A673 (cell line): ENCODE results near the gene MS4A4E.

Experiments
- EZH2 ChIP-seq: fragments of 200-600 bp; sonication (generic); IDR thresholded peaks from 2 replicates; pipeline ENCODE4 v1.6.1; 2017; ENCODE audit warnings: borderline replicate concordance, low read depth, mild to moderate bottlenecking, mixed read lengths, antibody characterized with exemption, low read length; ENCODE audit not compliant: poor library complexity, severe bottlenecking
- TF ChIP-seq, protein P1 (sequence below): fragments of 300-800, 200-600 bp; sonication (generic); conservative IDR thresholded peaks from 2 replicates; pipeline ENCODE4 v1.5.1; 2017; ENCODE audit warnings: low read depth, mild to moderate bottlenecking, antibody characterized with exemption, low read length, moderate library complexity, mixed read lengths

DNA sequence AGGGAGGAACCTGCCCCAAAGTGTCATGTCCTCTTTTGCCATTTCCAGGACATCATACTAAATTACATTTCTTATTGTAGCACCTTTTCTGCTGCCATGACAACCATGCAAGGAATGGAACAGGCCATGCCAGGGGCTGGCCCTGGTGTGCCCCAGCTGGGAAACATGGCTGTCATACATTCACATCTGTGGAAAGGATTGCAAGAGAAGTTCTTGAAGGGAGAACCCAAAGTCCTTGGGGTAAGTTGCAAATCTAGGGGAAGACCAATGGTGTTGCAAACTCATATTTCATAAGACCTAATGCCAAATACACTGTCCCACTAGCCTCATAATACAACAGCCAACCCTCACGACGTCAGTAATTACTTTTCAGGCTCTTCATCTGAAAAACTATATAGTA is 49.2 kb upstream of the MS4A4E start:
- TF ChIP-seq, protein P1, sequence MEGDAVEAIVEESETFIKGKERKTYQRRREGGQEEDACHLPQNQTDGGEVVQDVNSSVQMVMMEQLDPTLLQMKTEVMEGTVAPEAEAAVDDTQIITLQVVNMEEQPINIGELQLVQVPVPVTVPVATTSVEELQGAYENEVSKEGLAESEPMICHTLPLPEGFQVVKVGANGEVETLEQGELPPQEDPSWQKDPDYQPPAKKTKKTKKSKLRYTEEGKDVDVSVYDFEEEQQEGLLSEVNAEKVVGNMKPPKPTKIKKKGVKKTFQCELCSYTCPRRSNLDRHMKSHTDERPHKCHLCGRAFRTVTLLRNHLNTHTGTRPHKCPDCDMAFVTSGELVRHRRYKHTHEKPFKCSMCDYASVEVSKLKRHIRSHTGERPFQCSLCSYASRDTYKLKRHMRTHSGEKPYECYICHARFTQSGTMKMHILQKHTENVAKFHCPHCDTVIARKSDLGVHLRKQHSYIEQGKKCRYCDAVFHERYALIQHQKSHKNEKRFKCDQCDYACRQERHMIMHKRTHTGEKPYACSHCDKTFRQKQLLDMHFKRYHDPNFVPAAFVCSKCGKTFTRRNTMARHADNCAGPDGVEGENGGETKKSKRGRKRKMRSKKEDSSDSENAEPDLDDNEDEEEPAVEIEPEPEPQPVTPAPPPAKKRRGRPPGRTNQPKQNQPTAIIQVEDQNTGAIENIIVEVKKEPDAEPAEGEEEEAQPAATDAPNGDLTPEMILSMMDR = no peak
- no peak for TF ChIP-seq EZH2
